Measurements from ENCODE around the gene PLEKHJ1.

GRCh38 chr19:2194513-2195078 lies 41.5 kb downstream of the PLEKHJ1 start:
- no peak for TF ChIP-seq YY1 (IDR thresholded peaks at IDR 0.05)
- TF ChIP-seq MAX (IDR thresholded peaks at IDR 0.05) = no peak
- TF ChIP-seq CTCF (IDR thresholded peaks at IDR 0.05; ENCODE audit: low read depth, low read length, missing input control) = no peak
